Embryonic facial prominence (tissue), 1 donor: ENCODE measurements around the gene COPS4.
A peak's percentile ranks its signal among the peaks of the same experiment; 100 is the strongest.
"Not testable (repeated sequence)": the region's sequence is repeated elsewhere in the genome, so short reads cannot be mapped to it uniquely, and the experiment has no call there.

Experiments
- DNase-seq: peaks from one replicate; pipeline ENCODE4 v3.0.0-alpha.2; 2016; ENCODE audit errors: extremely low spot score

Gene COPS4

GRCh38 chr4:83034630-83035494, at the start of gene COPS4:
Gene COPS4 (plus strand): TSS chr4:83035183. CDS start chr4:83035225, 42 bp downstream.
- DNase-seq = peak; percentile 99

- DNase-seq = not testable (repeated sequence)
Observed at GRCh38 chr4:82987519-82987918, 47.5 kb upstream of the COPS4 start.

GRCh38 chr4:82988323-82988832, 46.6 kb upstream of the COPS4 start:
- no peak for DNase-seq

- DNase-seq = no peak
Observed at GRCh38 chr4:82989575-82990429, 45.2 kb upstream of the COPS4 start.

GRCh38 chr4:82994834-82995233, 40.1 kb upstream of the COPS4 start:
- DNase-seq = no peak

GRCh38 chr4:82998898-82999297, 36.1 kb upstream of the COPS4 start:
- DNase-seq = no peak

- no peak for DNase-seq
Observed at GRCh38 chr4:83002329-83002728, 32.7 kb upstream of the COPS4 start.

- DNase-seq = not testable (repeated sequence)
Observed at GRCh38 chr4:83003044-83003791, 31.8 kb upstream of the COPS4 start.

GRCh38 chr4:83009529-83009928, 25.5 kb upstream of the COPS4 start:
- no peak for DNase-seq

GRCh38 chr4:83010111-83010521, 24.9 kb upstream of the COPS4 start:
- DNase-seq = no peak

- DNase-seq = no peak
Observed at GRCh38 chr4:83010522-83011318, 24.3 kb upstream of the COPS4 start, which contains the start of gene LIN54. Gene LIN54 (minus strand): TSS chr4:83010823. CDS start chr4:82984844, 25,979 bp downstream.

GRCh38 chr4:83011689-83012199, 23.2 kb upstream of the COPS4 start:
- no peak for DNase-seq

GRCh38 chr4:83012200-83012686, 22.7 kb upstream of the COPS4 start:
- DNase-seq = no peak

GRCh38 chr4:83012687-83013419, 22.1 kb upstream of the COPS4 start:
- DNase-seq = peak; percentile 91

GRCh38 chr4:83013420-83013867, 21.5 kb upstream of the COPS4 start:
- DNase-seq = no peak

GRCh38 chr4:83013902-83014301, 21.1 kb upstream of the COPS4 start:
- no peak for DNase-seq

GRCh38 chr4:83019794-83020494, 15.0 kb upstream of the COPS4 start:
- no peak for DNase-seq

- DNase-seq = no peak
Observed at GRCh38 chr4:83022724-83023450, 12.1 kb upstream of the COPS4 start.
